ENCODE measurements around the gene MRPL52. TPM values are rescaled to one million over a fixed set of nuclear protein-coding genes. Genes with fewer than 3 reads are reported as not detected.

Gene MRPL52
- total and polyA plus RNA-seq, 10 of the 15 experiments (the other 5 are each of a cell fraction or from before 2014, with no cell fraction given), result 51.7 to 541 (median 142) TPM

DNA sequence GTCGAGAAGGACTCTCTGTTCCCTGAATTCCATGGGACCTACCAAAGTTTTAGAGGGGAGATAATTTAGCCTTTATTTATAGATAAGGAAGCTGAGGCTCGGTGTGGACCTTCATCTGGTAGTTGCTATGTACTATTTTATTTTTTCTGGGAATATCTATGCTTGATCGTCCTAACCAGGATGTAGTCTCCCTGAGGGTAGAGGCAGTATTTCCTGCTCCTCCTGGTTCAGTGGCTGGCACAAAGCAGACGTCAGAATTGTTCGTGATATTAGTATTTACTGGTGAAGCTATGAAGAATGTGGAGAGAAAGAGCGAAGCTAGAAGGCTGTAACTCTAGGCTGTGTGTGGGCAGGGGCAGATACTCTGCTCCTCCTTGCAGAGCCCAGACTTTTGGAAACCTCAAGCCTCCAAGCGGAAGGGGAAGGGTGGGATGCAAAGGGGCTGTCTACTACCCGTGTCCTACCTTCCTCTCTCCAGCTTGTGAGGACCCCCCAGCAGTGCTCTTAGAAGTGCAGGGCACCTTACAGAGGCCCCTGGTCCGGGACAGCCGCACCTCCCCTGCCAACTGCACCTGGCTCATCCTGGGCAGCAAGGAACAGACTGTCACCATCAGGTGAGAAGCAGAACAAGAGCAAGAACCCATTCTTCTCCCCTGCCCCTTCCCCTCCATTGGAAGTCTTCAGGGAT is 43.3 kb downstream of the MRPL52 start:
- POLR2A ChIA-PET, result interaction anchor here (1.0 to 3.9 kb wide), 7 partner anchors 11 to 54 kb away, joined by 3 to 45 read pairs (median 5); partner anchors contain the start of genes RBM23 and REM2
- ATAC-seq (no peak), DNase-seq (ENCODE audit: low read depth, low spot score) (no peak), FAIRE-seq (no peak)
- Histone ChIP-seq H3K79me2 (ENCODE audit: control insufficient read depth, insufficient read depth, low read length) (peaks cover 18% of the 10 kb centered on the region), H2AFZ (ENCODE audit: control insufficient read depth, low read depth, low read length) (no peak overlapping the region), H3K9me3 (replicated peaks; ENCODE audit: control insufficient read depth, insufficient read depth, low read length) (no peaks in the 10 kb centered on the region), H3K27ac (ENCODE audit: control insufficient read depth, insufficient read depth) (peak overlapping the region; percentile 93), H3K36me3 (ENCODE audit: control insufficient read depth in 2 of 2, insufficient read depth in 2 of 2, low read length in 1 of 2) (peaks cover 22 to 23% of the 10 kb centered on the region in 2 experiments), H4K20me1 (ENCODE audit: control insufficient read depth, insufficient read depth) (no peaks in the 10 kb centered on the region), H3K4me1 (ENCODE audit: control insufficient read depth, insufficient read depth, low read length) (peaks cover 8% of the 10 kb centered on the region), H3K4me3 (peak overlapping the region; percentile 74), H3K9ac (ENCODE audit: control insufficient read depth, insufficient read depth, low read length) (peak overlapping the region; percentile 90), H3K27me3 (replicated peaks in 1 of 2; ENCODE audit: control insufficient read depth in 2 of 2, insufficient read depth in 2 of 2, low read length in 1 of 2) (no peaks in the 10 kb centered on the region), H3K4me2 (ENCODE audit: control insufficient read depth, insufficient read depth) (peak overlapping the region; percentile 91)
- SMC1A ChIA-PET (ENCODE audit: uncharacterized antibody, unreplicated experiment), result interaction anchor here (0.8 to 4.9 kb wide), 10 partner anchors 12 to 133 kb away, joined by 3 to 110 read pairs (median 7); partner anchors contain the start of genes PRMT5, RBM23 and REM2
- RAD21 ChIA-PET (ENCODE audit: unreplicated experiment), result interaction anchor here (0.6 to 6.4 kb wide), 16 partner anchors 10 to 322 kb away, joined by 3 to 56 read pairs (median 5); partner anchors contain the start of genes OXA1L and RBM23
- CTCF ChIA-PET, result interaction anchor here (0.6 to 6.9 kb wide), 26 partner anchors 11 to 562 kb away, joined by 3 to 174 read pairs (median 4); partner anchors contain the start of genes HAUS4, PRMT5, RBM23 and REM2
- 32% methylated on average over 10 of the region's 10 CpGs for WGBS (ENCODE audit: insufficient coverage, insufficient replicate concordance, low lambda C conversion rate, missing lambda C conversion rate)
- intact Hi-C loops (cut with micrococcal nuclease; ENCODE audit: unreplicated experiment), result loop anchor here (1.0 to 5.0 kb wide), 2 partner anchors 27 to 44 kb away; partner anchors contain the start of gene RBM23
- TF ChIP-seq GABPA (IDR thresholded peaks at IDR 0.05; ENCODE audit: low read depth), result no peak
- TF ChIP-seq IKZF2 (IDR thresholded peaks at IDR 0.05), result 0 out of 4 replicates have a peak, but pooled peaks of 1 of the 2 experiments have one; percentile 5
- peak; percentile 32; the same call in 1 of the 2 replicates for TF ChIP-seq CHD2 (IDR thresholded peaks at IDR 0.05; ENCODE audit: borderline replicate concordance, low read depth, low read length)
- TF ChIP-seq ZNF207 (IDR thresholded peaks at IDR 0.05; ENCODE audit: borderline replicate concordance), result 0 out of 2 replicates have a peak, but pooled peaks have one; percentile 60
- in situ Hi-C loops (cut with MboI), result no loop called here
- BruUV-seq (replicated peaks), result TSS peak; percentile 63
